SH-SY5Y (cell line): ENCODE results near the gene EMX1.

Experiments used
- GATA2 ChIP-seq: IDR thresholded peaks from 2 replicates; pipeline ENCODE4 v1.6.1; 2011; ENCODE audit warnings: mild to moderate bottlenecking, low read depth, low read length
- GATA3 ChIP-seq: IDR thresholded peaks from 2 replicates; pipeline ENCODE4 v1.6.1; 2011; ENCODE audit warnings: low read depth, mild to moderate bottlenecking, low read length, moderate library complexity

The EMX1 gene

DNA sequence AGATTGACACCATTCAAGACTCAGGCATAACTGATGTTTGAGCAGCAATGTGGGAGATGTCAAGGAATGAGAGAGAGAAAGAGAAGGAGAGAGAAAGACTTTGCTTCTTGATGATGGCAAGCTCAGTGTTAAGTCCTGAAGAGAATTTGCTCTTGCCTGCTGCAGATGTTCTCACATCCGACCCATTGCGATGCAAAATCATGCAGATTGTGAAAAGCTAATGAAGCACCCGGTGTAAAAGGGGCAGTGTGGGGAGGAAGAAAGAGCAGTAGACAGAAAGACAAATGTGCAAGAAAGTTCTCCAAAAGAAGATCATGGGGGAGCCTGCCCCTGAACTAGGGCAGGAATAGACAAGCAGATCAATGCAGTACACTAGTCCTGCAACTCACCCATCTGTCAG lies 57.7 kb downstream of the EMX1 start:
- TF ChIP-seq GATA3 (no peak), GATA2 (no peak)

DNA sequence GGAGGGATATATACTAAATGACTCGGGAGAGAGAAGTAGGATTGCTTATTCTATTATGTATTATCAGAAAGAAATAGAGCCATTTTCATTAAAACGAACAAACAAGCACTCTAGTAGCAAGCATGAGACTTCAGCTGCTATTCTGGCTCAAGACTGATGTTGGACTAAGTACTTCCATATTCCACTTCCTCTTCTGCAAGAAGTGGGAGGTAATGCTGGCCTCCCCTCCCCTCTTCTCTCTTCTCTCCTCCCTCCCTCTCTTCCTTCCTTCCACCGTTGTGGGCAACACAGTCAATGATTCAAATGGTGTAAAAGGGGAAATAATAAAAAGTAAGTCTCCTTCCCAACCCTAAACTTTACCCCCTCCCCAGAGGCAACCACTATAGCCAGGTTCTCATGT lies 62.6 kb downstream of the EMX1 start:
- no peak for TF ChIP-seq GATA2
- TF ChIP-seq GATA3, result no peak

DNA sequence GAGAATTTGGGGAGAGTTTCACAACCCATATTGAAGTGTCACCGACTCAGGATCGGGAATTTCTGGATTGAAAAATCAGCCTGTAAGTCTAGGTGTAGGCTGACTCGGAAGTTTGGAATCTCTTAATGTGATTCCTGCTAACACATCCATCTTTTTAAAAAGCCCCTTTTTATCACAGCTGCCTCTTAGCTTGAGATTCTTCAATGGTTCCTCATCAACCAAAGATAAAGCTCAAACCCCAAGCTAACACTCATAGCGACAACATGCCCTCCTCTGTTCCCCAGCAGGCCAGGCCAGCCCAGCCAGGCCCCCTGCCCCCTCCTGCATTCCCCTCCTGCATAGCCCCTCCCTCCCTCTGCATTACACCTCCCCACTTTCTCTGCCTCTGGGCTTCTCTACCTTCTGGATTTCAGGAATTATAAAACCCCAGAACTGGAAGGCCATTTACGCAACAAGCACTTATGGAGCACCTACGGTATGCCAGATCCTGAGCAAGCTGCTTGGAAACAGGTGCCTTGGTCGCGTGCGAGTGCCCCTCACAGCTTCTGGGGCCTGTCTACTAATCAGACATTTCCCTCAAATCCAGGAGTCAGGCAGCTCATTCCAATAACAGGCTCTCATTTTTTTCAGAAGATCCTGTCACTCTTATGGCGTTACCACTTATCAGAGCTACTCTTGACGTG lies 63.4 kb downstream of the EMX1 start:
- TF ChIP-seq GATA3 (no peak), GATA2 (no peak)

DNA sequence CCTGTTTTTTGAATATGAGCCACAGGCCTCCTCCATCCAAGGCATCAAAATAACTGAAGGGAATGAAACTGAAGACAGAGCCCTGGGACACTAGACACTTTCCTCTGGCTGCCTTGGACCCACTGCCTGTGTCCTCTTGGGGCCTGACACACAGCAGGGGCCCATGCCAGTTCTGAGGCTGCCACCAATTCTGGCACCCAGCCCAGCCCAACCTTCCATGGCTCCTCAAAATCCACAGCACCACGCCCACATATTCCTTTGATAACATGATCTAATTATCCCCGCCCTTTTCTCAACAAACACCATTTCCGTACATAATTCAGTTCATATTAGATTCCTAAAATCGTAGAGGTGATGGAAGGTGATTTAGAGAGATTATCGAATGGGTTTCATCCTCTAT lies 64.2 kb downstream of the EMX1 start:
- TF ChIP-seq GATA3 (no peak), GATA2 (no peak)

DNA sequence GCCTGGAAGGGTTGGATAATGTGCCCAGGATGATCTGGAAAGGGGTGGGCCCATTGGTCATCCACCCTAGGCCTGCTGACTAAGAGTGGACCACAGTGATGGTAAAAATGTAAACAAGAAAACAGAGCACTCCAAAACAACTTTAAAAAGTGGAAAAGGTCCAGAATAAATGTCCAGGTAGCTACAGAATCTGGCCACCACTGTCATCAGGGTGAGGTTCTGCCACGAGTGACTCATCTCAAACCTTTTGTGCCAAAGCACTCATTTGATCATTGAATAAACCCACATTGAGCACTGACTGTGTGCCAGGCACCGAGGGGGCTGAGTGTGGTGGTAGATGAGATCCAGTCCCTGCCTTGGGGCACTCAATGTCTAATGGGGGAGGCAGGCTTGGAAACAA lies 64.9 kb downstream of the EMX1 start:
- TF ChIP-seq GATA3 (no peak), GATA2 (no peak)

DNA sequence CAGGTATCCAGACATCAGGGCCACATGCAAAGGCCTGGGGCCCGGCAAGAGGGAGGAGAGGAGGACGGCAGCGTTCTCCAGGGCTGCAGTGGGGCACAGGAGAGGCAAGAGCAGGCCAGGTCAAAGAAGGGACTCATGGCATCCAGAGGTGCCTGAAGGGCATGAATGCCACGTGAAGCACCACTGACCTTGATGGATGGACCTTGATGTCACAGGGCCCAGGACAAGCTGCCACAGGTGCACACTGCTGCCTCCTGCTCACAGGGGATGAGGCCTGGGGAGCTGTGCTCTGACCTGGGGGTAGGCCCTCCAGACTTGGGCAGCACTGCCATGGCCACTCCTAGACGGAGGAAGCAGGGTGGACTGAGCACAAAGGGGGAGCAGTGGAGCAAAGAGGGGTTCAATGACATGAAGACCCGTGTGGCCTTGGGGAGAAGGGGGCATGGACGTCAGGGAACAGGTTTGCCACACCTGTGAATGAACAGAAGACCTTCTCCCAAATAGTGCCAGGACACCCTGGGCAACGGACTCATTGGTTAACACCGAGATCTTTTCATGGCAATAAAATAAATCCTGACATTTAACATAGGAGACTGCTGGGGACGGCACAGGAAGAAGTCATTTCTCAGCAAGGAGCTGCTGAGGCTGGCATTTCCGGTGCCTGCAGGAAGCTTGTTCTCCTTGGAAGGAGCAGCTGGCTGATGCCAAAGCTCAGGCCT lies 65.6 kb downstream of the EMX1 start:
- TF ChIP-seq GATA3, result no peak
- no peak for TF ChIP-seq GATA2

DNA sequence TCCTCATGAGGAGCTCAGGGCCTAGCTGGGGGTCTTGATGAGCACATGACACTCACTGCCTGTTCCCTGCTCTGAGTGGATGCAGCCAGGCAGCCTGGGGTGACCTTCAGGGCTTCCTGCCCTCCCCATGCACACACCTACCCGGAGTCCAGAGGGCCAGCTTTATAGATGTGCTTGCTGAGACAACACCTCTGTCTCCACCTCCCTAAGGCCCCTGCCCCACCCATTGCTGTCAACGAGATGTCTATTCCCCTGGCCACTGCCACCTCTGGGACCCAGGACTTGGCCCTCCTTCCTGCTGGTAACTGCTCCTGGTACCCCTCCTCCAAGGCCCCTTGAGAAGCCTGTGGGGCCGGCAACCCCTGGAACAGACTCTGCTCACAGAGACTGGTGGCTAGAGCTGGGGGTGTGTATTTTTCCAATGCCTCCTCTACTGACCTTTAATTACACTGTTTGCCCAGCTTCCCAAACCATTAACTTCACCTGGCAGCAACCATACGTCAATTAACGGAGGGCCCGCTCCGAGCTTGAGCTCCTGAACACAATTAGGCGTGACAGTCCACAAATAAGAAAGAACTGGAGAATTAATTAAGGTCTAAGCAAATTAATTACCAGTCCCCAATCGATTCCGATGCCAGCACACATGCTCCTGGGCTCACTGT lies 66.3 kb downstream of the EMX1 start:
- TF ChIP-seq GATA3 (no peak), GATA2 (no peak)

DNA sequence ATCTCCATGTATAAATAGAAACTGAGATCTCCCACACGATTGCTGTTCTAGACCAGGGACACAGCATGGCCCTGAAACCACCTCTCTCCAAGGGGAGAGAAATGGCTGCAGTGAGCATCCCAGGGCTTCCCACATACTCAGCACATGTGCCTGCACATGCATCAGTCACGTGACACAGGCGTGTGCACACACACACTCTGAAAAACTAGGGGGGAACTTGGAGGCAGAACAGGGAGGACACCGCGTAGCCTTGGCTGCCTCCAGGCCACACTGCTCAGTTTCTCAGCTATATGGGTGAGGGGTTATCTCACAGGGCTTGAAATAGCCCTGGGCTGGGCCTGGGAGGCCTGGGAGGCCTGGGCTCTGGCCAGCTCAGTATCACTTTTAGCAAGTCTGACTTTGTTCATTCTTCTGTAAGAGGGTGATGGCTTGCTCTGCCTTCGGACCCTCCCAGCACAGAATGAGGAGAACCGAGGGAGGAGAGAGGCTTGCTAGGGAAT lies 66.9 kb downstream of the EMX1 start:
- TF ChIP-seq GATA2, result no peak
- no peak for TF ChIP-seq GATA3
